ENCODE results near the gene FGFR3. TPM values are rescaled to one million over a fixed set of nuclear protein-coding genes. Genes with fewer than 3 reads are reported as not detected.

FGFR3 gene
- total and polyA plus RNA-seq, 9 of the 15 experiments (the other 6 are each of a cell fraction or from before 2014, with no cell fraction given): 1.2 to 60.4 (median 12.7) TPM

DNA sequence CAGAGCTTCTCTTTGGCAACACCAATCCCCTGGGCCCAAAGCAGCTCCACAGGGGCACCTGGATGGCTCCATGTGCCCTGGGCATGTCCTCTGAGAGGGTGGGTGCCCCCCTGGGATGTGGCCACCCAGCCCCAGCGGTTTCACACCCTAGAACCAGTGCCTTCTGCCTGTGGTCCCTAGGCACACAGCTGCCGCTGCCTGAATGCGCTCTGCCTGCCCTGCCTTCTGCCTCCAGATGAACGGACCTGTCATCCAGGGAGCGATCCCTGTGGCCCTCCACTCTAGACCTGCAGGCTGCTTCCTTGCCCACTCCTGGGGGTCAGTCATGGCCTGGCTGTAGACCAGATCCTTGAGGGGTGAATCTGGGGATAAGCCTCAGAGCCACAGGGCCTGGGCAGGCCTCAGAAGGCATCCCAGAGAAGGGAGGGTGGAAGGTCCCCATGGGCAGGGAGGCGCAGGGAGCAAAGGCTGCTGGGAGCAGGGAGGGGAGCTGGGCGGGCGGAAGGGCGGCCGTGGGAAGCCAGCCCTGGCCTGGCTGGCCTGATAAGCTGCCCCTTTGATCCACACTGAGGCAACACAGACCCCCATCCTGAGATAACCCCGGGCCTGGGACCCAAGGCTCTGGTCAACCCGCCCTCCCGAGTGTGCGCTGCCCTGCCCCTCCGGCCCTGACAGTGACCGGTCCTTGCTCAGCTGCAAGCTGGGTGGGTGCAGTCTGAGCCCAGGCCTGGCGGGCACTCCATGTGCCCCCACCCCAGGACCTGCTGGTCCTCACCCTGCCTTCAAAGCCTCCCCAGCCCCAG, 8.1 kb upstream of the FGFR3 start (continued):
- TF ChIP-seq DMBX1 (CRISPR knock-in tag; IDR thresholded peaks at IDR 0.05; ENCODE audit: borderline replicate concordance) (peak; percentile 93), FOXM1 (IDR thresholded peaks at IDR 0.05; ENCODE audit: low read depth) (peak; percentile 41; the same call in 1 of the 2 replicates), FOXM1 (CRISPR knock-in tag; IDR thresholded peaks at IDR 0.05; ENCODE audit: low read depth) (no peak), SP1 (CRISPR knock-in tag; IDR thresholded peaks at IDR 0.05) (no peak), NUFIP1 (IDR thresholded peaks at IDR 0.05; ENCODE audit: partially characterized antibody) (no peak), MXI1 (IDR thresholded peaks at IDR 0.05; ENCODE audit: low read depth, low read length) (no peak), SMAD1 (IDR thresholded peaks at IDR 0.05; ENCODE audit: low read depth, low read length, partially characterized antibody) (no peak), ZKSCAN3 (CRISPR knock-in tag; IDR thresholded peaks at IDR 0.05) (no peak), SNIP1 (IDR thresholded peaks at IDR 0.05; ENCODE audit: low read depth) (no peak), MIER1 (IDR thresholded peaks at IDR 0.05; ENCODE audit: low read depth) (0 out of 2 replicates have a peak, but pooled peaks have one; percentile 13), RBM25 (IDR thresholded peaks at IDR 0.05; ENCODE audit: low read depth, low read length, severe bottlenecking) (no peak), THRAP3 (IDR thresholded peaks at IDR 0.05; ENCODE audit: borderline replicate concordance) (no peak), KLF16 (IDR thresholded peaks at IDR 0.05) (peak; percentile 78), RBFOX2 (IDR thresholded peaks at IDR 0.05; ENCODE audit: low read depth, low read length) (peak; percentile 70), NFATC3 (IDR thresholded peaks at IDR 0.05) (no peak), FOSL1 (tag; conservative IDR thresholded peaks at IDR 0.05) (no peak), HMGN3 (IDR thresholded peaks at IDR 0.05; ENCODE audit: borderline replicate concordance, extremely low read depth, insufficient read length, low read depth, low read length) (peak; percentile 98), ADNP (tag; IDR thresholded peaks at IDR 0.05) (no peak), TRIM24 (IDR thresholded peaks at IDR 0.05) (peak; percentile 64 to 72; a peak in 3 of 4 replicates), ZNF583 (CRISPR knock-in tag; IDR thresholded peaks at IDR 0.05) (peak; percentile 91), SMARCC2 (IDR thresholded peaks at IDR 0.05; ENCODE audit: low read depth) (peak; percentile 43; the same call in 1 of the 2 replicates), PHF20 (IDR thresholded peaks at IDR 0.05; ENCODE audit: partially characterized antibody) (no peak)
- TF ChIP-seq, protein P1, sequence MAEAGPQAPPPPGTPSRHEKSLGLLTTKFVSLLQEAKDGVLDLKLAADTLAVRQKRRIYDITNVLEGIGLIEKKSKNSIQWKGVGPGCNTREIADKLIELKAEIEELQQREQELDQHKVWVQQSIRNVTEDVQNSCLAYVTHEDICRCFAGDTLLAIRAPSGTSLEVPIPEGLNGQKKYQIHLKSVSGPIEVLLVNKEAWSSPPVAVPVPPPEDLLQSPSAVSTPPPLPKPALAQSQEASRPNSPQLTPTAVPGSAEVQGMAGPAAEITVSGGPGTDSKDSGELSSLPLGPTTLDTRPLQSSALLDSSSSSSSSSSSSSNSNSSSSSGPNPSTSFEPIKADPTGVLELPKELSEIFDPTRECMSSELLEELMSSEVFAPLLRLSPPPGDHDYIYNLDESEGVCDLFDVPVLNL (CRISPR knock-in tag; IDR thresholded peaks at IDR 0.05; ENCODE audit: low read depth): no peak
- TF ChIP-seq, protein P2, sequence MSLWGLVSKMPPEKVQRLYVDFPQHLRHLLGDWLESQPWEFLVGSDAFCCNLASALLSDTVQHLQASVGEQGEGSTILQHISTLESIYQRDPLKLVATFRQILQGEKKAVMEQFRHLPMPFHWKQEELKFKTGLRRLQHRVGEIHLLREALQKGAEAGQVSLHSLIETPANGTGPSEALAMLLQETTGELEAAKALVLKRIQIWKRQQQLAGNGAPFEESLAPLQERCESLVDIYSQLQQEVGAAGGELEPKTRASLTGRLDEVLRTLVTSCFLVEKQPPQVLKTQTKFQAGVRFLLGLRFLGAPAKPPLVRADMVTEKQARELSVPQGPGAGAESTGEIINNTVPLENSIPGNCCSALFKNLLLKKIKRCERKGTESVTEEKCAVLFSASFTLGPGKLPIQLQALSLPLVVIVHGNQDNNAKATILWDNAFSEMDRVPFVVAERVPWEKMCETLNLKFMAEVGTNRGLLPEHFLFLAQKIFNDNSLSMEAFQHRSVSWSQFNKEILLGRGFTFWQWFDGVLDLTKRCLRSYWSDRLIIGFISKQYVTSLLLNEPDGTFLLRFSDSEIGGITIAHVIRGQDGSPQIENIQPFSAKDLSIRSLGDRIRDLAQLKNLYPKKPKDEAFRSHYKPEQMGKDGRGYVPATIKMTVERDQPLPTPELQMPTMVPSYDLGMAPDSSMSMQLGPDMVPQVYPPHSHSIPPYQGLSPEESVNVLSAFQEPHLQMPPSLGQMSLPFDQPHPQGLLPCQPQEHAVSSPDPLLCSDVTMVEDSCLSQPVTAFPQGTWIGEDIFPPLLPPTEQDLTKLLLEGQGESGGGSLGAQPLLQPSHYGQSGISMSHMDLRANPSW (CRISPR knock-in tag; IDR thresholded peaks at IDR 0.05): no peak
- TF ChIP-seq, protein P3, sequence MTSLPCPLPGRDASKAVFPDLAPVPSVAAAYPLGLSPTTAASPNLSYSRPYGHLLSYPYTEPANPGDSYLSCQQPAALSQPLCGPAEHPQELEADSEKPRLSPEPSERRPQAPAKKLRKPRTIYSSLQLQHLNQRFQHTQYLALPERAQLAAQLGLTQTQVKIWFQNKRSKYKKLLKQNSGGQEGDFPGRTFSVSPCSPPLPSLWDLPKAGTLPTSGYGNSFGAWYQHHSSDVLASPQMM (CRISPR knock-in tag; IDR thresholded peaks at IDR 0.05): no peak
- TF ChIP-seq, protein P4, sequence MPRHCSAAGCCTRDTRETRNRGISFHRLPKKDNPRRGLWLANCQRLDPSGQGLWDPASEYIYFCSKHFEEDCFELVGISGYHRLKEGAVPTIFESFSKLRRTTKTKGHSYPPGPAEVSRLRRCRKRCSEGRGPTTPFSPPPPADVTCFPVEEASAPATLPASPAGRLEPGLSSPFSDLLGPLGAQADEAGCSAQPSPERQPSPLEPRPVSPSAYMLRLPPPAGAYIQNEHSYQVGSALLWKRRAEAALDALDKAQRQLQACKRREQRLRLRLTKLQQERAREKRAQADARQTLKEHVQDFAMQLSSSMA (CRISPR knock-in tag; IDR thresholded peaks at IDR 0.05): no peak
